Measurements from ENCODE around the gene CDH4.

DNA sequence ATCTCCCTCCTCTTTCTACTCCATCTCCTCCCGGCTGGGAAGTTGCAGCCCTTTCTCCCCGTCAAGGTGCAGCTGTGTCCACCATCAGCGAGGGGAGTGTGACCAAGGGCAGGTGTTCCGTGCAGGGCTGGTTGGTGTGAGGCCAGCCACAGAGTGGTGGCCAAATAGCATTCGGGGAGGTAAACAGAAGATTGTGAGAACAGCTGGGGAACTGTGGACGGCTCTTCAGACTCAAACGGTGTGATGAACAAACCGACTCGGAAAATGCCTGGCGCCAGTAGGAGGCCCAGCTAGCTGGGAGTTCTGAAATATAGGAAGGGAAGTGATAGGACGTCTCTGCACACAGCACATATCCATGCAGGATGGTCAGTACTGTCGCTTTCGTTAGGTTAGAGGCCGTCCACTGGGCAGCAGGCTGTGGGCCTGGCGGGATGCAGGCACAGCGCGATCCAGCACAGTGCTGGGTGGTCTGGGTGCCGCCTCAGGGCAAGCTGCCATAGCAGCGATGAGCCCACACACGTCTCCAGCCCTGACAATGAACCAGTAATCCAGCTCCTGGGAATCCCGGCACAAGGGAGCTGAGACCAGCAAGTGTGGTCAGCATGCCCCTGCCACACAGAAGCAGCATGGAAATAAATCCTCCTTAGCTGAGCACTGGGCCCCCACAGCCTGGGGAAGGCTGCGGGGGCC, 555.6 kb downstream of the CDH4 start:
- TF ChIP-seq CTCF (optimal IDR thresholded peaks at IDR 0.05 in 1 of 3, IDR thresholded peaks at IDR 0.05 in 1 of 3, conservative IDR thresholded peaks at IDR 0.05 in 1 of 3; ENCODE audit: extremely low read depth in 1 of 3, insufficient read depth in 2 of 3, low read length in 3 of 3) (no peak), EZH2 (IDR thresholded peaks at IDR 0.05; ENCODE audit: low read length) (no peak)

Data from keratinocyte (primary cell).